ENCODE data around the gene HSPB7. TPM values are rescaled to one million over a fixed set of nuclear protein-coding genes. Genes with fewer than 3 reads are reported as not detected.

The HSPB7 gene
- total and polyA plus RNA-seq, 8 donors: 1.5 to 22.1 (median 3.7) TPM

DNA sequence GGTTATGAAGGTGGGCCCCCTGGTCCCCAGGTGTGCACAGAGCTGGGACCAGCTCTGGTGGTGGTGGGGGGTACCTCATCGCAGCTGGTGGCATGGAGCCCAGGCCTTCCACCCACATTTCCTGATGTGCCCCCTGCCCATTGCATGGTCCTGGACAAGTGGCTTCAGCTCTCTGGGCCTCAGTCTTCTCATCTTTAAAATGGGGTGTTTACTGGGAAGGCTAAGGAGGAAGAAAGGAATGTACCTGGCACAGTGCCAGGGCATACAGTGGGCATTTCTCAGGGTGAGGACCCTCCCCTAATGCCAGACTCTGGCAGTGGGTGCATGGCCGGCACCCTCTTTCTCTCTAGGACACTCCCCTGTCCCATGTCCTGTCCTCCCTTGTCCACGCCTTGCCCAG is 33.2 kb upstream of the HSPB7 start:
- DNase-seq: no peak
- intact Hi-C loops (cut with DNase I): no loop called here
- H3K27ac ChIP-seq: no peak overlapping the region
- ATAC-seq: no peak
- H3K9me3 ChIP-seq: no peaks in the 10 kb centered on the region
- peaks cover 0 to 9% of the 10 kb centered on the region in 2 donors for H3K27me3 ChIP-seq
- peaks cover 0 to 4% of the 10 kb centered on the region in 2 donors for H3K4me1 ChIP-seq
- H3K36me3 ChIP-seq: no peaks in the 10 kb centered on the region
- TF ChIP-seq, protein P1, sequence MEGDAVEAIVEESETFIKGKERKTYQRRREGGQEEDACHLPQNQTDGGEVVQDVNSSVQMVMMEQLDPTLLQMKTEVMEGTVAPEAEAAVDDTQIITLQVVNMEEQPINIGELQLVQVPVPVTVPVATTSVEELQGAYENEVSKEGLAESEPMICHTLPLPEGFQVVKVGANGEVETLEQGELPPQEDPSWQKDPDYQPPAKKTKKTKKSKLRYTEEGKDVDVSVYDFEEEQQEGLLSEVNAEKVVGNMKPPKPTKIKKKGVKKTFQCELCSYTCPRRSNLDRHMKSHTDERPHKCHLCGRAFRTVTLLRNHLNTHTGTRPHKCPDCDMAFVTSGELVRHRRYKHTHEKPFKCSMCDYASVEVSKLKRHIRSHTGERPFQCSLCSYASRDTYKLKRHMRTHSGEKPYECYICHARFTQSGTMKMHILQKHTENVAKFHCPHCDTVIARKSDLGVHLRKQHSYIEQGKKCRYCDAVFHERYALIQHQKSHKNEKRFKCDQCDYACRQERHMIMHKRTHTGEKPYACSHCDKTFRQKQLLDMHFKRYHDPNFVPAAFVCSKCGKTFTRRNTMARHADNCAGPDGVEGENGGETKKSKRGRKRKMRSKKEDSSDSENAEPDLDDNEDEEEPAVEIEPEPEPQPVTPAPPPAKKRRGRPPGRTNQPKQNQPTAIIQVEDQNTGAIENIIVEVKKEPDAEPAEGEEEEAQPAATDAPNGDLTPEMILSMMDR (IDR thresholded peaks at IDR 0.05): no peak
- no peak overlapping the region for H3K4me3 ChIP-seq

DNA sequence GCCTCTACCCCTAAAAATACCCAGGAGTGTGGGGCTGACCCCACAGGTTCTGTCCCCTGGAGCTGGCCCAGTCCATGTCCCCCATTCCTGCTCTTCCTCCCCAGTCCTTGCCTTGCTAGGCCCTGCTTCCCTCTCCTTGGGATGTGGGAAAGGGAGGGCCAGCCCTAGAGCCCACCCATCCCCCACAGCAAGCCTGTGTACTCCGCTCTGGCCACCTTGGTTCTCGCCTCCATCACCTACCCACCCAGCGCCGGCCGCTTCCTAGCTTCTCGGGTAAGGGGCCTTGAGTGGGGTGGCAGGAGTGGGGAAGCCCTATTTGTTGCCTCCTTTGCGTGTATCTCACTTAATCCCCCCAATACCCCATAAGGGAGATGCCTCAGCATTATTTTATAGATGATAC is 32.5 kb upstream of the HSPB7 start:
- Histone ChIP-seq H3K9me3 (no peaks in the 10 kb centered on the region), H3K36me3 (no peaks in the 10 kb centered on the region), H3K27ac (no peak overlapping the region), H3K4me3 (no peak overlapping the region), H3K4me1 (no peaks in the 10 kb centered on the region), H3K27me3 (peaks cover 0 to 9% of the 10 kb centered on the region in 2 donors)
- DNase-seq: no peak
- intact Hi-C loops (cut with DNase I): no loop called here
- no peak for ATAC-seq
- TF ChIP-seq, protein P1 (IDR thresholded peaks at IDR 0.05): no peak

DNA sequence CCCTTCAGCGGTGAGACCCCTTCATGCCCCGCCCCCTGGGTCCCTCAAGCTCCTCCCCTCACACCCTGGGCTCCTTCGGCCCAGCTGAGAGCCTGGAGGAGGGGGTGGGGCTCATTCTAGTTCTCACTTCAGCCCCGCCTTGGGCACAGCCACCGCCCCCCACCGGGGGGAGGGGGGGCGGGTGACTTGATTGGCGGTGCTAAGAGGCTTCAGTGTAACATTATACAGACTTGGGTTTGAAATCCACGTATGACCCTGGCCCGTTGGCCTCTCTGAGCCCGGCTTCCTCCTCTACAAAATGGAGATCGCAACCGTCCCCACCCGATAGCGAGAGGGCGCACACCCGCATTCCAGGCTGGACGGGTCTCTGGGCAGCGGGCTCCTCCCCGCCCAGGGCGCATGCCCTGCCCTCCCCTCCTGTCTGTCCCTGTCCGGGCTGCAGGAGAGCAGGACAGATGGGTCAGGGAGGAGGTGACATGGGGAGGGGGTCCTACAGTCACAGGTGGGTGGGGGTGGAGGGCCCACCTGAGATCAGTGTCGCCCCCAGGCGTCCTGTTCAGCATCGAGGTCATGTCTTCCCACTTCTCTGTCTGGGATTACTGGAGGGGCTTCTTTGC is 30.8 kb upstream of the HSPB7 start:
- Histone ChIP-seq H3K27ac (no peak overlapping the region), H3K36me3 (no peaks in the 10 kb centered on the region), H3K4me1 (no peaks in the 10 kb centered on the region), H3K27me3 (peaks cover 0 to 9% of the 10 kb centered on the region in 2 donors), H3K9me3 (no peaks in the 10 kb centered on the region), H3K4me3 (peak overlapping the region; percentile 26 to 35)
- intact Hi-C loops (cut with DNase I): no loop called here
- DNase-seq (peak in 3 of 4 donors; percentile 44 to 83 (median 69)), ATAC-seq (peak; percentile 91)
- TF ChIP-seq, protein P1 (IDR thresholded peaks at IDR 0.05): no peak

DNA sequence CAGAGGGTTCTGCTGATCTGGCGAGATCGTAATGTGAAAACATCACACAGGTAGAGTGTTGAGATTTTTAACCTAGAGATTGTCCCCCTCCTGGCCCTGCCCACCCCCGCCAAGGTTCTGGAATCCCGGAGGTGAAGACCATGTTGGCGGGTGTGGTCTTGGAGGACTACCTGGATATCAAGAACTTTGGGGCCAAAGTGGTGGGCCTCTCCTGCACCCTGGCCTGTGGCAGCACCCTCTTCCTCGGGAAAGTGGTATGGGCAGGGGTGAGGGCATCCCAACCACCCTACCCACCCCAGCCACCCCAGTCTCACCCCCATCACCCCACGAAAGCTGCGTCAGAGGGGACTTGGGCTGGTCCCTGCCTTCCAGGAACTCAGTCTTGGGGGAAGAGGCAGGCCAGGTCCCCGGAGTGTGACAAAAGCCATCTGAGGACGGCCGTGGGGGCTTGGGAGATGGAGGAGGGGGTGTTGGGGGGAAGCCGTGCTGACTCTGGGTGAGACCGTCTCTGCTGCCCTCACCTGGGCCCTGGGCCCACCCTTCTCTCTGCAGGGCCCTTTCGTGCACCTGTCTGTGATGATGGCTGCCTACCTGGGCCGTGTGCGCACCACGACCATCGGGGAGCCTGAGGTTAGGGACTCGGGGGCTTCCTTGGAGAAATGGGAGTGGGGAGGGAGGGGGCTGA is 30.1 kb upstream of the HSPB7 start:
- Histone ChIP-seq H3K4me3 (no peak overlapping the region), H3K9me3 (no peaks in the 10 kb centered on the region), H3K36me3 (no peaks in the 10 kb centered on the region), H3K27me3 (peaks cover 0 to 9% of the 10 kb centered on the region in 2 donors), H3K27ac (no peak overlapping the region), H3K4me1 (no peaks in the 10 kb centered on the region)
- DNase-seq (no peak), ATAC-seq (no peak)
- intact Hi-C loops (cut with DNase I): no loop called here
- TF ChIP-seq, protein P1 (IDR thresholded peaks at IDR 0.05): no peak

DNA sequence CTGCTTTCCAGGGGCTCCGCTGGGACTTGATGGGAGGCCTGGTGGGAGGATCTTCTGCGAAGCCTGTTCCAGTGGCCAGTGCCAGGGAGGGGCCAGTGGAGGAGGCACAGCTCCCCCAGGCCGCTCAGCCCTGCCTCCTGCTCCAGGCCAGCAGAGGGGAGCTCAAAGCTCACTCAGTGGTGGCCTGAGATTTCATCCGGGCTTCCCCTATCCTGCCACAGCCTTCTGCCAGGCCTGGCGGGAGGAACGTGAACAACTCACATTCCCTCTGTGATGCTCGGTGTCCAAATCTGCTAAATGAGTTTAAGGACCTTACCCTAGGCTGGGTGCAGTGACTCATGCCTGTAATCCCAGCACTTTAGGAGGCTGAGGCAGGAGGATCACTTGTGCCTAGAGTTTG is 29.0 kb upstream of the HSPB7 start:
- H3K9me3 ChIP-seq: no peaks in the 10 kb centered on the region
- TF ChIP-seq, protein P1 (IDR thresholded peaks at IDR 0.05): no peak
- H3K4me1 ChIP-seq: no peaks in the 10 kb centered on the region
- H3K27me3 ChIP-seq: peaks cover 0 to 9% of the 10 kb centered on the region in 2 donors
- DNase-seq (no peak), ATAC-seq (no peak)
- intact Hi-C loops (cut with DNase I): no loop called here
- H3K27ac ChIP-seq: no peak overlapping the region
- H3K36me3 ChIP-seq: no peaks in the 10 kb centered on the region
- no peak overlapping the region for H3K4me3 ChIP-seq
